Measurements from ENCODE around the gene SERINC5. TPM values are rescaled to one million over a fixed set of nuclear protein-coding genes. Genes with fewer than 3 reads are reported as not detected.

Gene SERINC5
- total and polyA plus RNA-seq, 8 donors: 36.7 to 80.7 (median 47.1) TPM

DNA sequence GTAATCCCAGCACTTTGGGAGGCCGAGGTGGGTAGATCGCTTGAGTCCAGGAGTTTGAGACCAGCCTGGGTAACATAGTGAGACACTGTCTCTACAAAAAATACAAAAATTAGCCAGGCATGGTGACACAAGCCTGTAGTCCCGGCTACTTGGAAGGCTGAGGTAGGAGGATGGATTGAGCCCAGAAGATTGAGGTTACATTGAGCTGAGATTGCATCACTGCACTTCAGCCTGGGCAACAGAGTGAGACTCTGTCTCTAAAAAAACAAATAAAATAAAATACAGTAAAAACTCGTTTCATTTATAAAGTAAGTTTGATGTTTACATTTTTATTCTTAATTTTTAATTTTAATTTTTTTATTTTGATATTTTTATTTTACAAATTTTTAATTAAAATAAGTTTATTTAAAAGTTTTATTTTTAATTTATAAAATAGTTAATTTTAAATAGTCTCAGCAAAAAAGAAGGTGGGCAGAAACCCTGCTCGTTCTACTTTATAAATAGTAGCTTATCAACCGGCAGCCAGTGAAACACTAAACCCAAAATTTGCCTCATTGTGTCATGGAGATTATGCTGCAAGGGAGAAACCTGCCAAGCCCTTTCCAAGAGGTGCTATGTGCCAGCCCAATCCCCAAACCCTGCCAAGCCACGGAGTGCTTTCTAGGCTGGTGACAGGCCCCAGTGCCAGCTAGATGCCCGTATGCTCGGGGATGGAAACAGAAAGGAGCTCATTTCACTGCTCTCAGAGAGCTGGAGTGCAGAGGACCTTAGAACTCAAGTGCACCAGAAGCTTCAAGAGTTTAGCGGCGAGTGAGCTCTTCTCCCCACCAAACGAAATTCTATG, 38.9 kb downstream of the SERINC5 start:
- TF ChIP-seq, protein P1, sequence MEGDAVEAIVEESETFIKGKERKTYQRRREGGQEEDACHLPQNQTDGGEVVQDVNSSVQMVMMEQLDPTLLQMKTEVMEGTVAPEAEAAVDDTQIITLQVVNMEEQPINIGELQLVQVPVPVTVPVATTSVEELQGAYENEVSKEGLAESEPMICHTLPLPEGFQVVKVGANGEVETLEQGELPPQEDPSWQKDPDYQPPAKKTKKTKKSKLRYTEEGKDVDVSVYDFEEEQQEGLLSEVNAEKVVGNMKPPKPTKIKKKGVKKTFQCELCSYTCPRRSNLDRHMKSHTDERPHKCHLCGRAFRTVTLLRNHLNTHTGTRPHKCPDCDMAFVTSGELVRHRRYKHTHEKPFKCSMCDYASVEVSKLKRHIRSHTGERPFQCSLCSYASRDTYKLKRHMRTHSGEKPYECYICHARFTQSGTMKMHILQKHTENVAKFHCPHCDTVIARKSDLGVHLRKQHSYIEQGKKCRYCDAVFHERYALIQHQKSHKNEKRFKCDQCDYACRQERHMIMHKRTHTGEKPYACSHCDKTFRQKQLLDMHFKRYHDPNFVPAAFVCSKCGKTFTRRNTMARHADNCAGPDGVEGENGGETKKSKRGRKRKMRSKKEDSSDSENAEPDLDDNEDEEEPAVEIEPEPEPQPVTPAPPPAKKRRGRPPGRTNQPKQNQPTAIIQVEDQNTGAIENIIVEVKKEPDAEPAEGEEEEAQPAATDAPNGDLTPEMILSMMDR (IDR thresholded peaks at IDR 0.05): no peak
- Histone ChIP-seq H3K4me1 (peaks cover 21 to 46% of the 10 kb centered on the region in 2 donors), H3K27me3 (no peaks in the 10 kb centered on the region), H3K36me3 (no peaks in the 10 kb centered on the region), H3K9me3 (no peaks in the 10 kb centered on the region), H3K4me3 (peak overlapping the region in 1 of 2 donors; percentile 14), H3K27ac (peak overlapping the region; percentile 11 to 71)
- ATAC-seq (peak; percentile 92), DNase-seq (peak in 2 of 4 donors; percentile 39 to 83)
- intact Hi-C loops (cut with DNase I): no loop called here

DNA sequence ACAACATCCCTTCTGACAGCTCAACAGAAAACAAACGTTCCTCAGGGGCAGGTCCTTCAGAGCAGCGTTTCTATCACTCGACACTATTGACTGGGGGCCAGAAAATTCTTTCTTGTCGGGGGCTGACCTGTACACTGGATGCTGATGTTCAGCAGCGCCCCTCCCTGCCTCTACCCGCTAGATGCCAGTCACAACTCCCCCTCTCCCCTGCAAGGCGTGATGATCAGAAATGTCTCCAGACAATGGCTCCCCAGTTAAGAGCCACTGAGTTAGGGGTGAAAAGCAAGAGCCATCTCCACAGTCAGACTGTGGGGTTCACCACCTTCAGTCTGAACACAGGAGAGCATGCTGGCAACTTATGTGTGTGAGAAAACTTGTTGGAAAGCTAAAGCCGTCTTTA, 39.8 kb downstream of the SERINC5 start:
- Histone ChIP-seq H3K27me3 (no peaks in the 10 kb centered on the region), H3K4me3 (peak overlapping the region in 1 of 2 donors; percentile 14), H3K27ac (peak overlapping the region in 1 of 2 donors; percentile 71), H3K36me3 (no peaks in the 10 kb centered on the region), H3K4me1 (peaks cover 21 to 46% of the 10 kb centered on the region in 2 donors), H3K9me3 (no peaks in the 10 kb centered on the region)
- TF ChIP-seq, protein P1 (IDR thresholded peaks at IDR 0.05): no peak
- intact Hi-C loops (cut with DNase I): no loop called here
- DNase-seq: no peak
- no peak for ATAC-seq

DNA sequence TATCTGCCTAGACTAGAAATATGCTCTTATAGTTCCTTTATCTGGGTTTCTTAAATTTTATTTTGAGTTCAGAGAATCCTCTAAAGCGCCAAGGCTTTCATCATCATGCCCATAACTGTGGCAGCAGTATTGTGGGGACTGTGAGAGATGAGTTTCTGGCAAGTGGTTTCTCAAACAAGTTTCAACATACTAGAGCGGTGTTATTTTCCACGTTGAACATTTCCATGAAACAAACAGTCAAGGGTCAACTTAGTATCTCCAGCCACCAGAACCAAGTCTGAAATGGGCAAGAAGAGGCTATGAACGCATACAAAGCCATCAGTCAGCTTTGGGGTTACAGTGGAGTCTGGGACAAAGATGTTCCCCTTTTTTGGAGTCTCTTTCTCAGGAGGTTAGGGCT, 40.3 kb downstream of the SERINC5 start:
- peaks cover 21 to 46% of the 10 kb centered on the region in 2 donors for H3K4me1 ChIP-seq
- intact Hi-C loops (cut with DNase I): no loop called here
- no peaks in the 10 kb centered on the region for H3K27me3 ChIP-seq
- no peak overlapping the region for H3K4me3 ChIP-seq
- TF ChIP-seq, protein P1 (IDR thresholded peaks at IDR 0.05): no peak
- H3K27ac ChIP-seq: peak overlapping the region in 1 of 2 donors; percentile 71
- no peaks in the 10 kb centered on the region for H3K9me3 ChIP-seq
- ATAC-seq (peak; percentile 10), DNase-seq (no peak)
- no peaks in the 10 kb centered on the region for H3K36me3 ChIP-seq

DNA sequence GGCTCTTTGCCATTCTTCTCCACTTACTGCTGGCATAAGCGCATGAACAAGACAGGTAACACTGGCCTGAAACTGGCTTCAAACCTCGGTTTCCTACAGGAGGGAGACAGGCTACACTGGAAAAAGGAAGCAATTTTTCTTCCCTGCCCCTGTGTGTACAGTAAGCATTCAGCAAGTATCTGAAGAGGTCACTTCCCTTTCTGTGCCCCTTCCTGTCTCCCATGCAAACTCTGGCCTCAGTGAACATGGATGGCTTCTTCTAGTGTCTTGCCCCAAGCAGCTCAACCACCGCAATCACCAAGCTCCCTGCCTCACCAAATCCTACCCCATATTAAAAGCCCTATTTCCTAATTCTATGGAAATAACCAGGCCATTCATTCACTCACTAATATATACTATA, 42.4 kb downstream of the SERINC5 start:
- intact Hi-C loops (cut with DNase I): no loop called here
- no peaks in the 10 kb centered on the region for H3K9me3 ChIP-seq
- H3K27ac ChIP-seq: peak overlapping the region in 1 of 2 donors; percentile 43
- DNase-seq (no peak), ATAC-seq (peak; percentile 36)
- H3K27me3 ChIP-seq: no peaks in the 10 kb centered on the region
- H3K4me3 ChIP-seq: no peak overlapping the region
- no peaks in the 10 kb centered on the region for H3K36me3 ChIP-seq
- TF ChIP-seq, protein P1 (IDR thresholded peaks at IDR 0.05): no peak
- H3K4me1 ChIP-seq: peaks cover 12 to 46% of the 10 kb centered on the region in 2 donors

DNA sequence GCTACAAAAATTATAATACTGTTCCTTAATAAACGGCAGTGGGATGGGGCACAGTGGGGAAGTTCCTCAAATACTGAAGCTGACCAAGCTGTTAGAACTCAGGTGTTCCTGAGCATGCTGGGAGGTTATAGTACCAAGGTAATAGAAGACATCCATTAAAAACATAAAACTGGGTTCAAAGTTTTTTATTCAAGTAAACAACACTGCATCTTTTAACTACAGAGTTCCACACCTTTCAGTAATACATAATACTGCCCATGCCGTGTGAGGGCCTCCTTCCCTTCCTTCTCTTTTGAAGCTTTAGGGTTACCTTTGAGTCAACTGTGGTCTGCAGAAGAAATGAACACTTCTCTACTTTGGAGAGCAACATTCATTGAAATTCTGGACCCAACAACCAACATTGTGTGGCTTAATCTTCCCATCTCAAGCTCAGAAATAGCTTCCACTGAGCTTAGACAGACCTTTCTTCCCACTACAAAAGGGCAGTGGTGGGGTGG, 43.6 kb downstream of the SERINC5 start:
- H3K9me3 ChIP-seq: no peaks in the 10 kb centered on the region
- H3K27ac ChIP-seq: no peak overlapping the region
- H3K36me3 ChIP-seq: no peaks in the 10 kb centered on the region
- TF ChIP-seq, protein P1 (IDR thresholded peaks at IDR 0.05): no peak
- H3K4me1 ChIP-seq: peaks cover 6 to 36% of the 10 kb centered on the region in 2 donors
- no peak overlapping the region for H3K4me3 ChIP-seq
- ATAC-seq (no peak), DNase-seq (no peak)
- H3K27me3 ChIP-seq: no peaks in the 10 kb centered on the region
- intact Hi-C loops (cut with DNase I): no loop called here

Data from left lung (tissue), 10 donors.